Measurements from ENCODE around the gene TMTC3.

Gene TMTC3

GRCh38 chr12:88182416-88182815 lies 40.3 kb downstream of the TMTC3 start:
- Histone ChIP-seq H3K27me3 (ENCODE audit: insufficient read depth, low read length, poor library complexity) (no peaks in the 10 kb centered on the region), H3K4me2 (ENCODE audit: low read length) (no peak overlapping the region), H3K4ac (ENCODE audit: low read depth, low read length) (no peak overlapping the region), H2BK15ac (replicated peaks; ENCODE audit: low read depth) (no peak overlapping the region), H3K9ac (ENCODE audit: low read length) (no peak overlapping the region), H3K4me3 (ENCODE audit: low read length) (no peak overlapping the region), H2BK5ac (ENCODE audit: low read length) (no peak overlapping the region), H4K8ac (ENCODE audit: low read depth, low read length) (no peak overlapping the region), H3K36me3 (ENCODE audit: control insufficient read depth, insufficient read depth, low read length) (peaks cover under 1% of the 10 kb centered on the region), H3K23ac (ENCODE audit: low read length) (no peak overlapping the region), H4K5ac (ENCODE audit: low read length) (no peak overlapping the region), H2BK120ac (ENCODE audit: low read depth, low read length) (no peak overlapping the region), H3K18ac (ENCODE audit: low read length) (no peak overlapping the region), H3K79me1 (ENCODE audit: low read length) (no peaks in the 10 kb centered on the region), H3K56ac (ENCODE audit: low read length) (no peak overlapping the region), H3K79me2 (ENCODE audit: control insufficient read depth, insufficient read depth, low read length) (no peaks in the 10 kb centered on the region), H2AK5ac (ENCODE audit: low read length) (no peak overlapping the region), H3K4me1 (ENCODE audit: control insufficient read depth, low read depth, low read length) (peaks cover 3% of the 10 kb centered on the region), H3K27ac (ENCODE audit: low read depth, low read length) (no peak overlapping the region)
- DNase-seq: no peak
- no CpG with 5 or more reads among the region's 3 CpGs for WGBS (ENCODE audit: extremely low coverage, insufficient coverage, low lambda C conversion rate)

GRCh38 chr12:88184196-88184595 lies 42.1 kb downstream of the TMTC3 start:
- Histone ChIP-seq H2BK15ac (replicated peaks; ENCODE audit: low read depth) (no peak overlapping the region), H3K4ac (ENCODE audit: low read depth, low read length) (no peak overlapping the region), H4K5ac (ENCODE audit: low read length) (no peak overlapping the region), H3K27me3 (ENCODE audit: insufficient read depth, low read length, poor library complexity) (no peaks in the 10 kb centered on the region), H3K79me2 (ENCODE audit: control insufficient read depth, insufficient read depth, low read length) (no peaks in the 10 kb centered on the region), H3K9ac (ENCODE audit: low read length) (no peak overlapping the region), H3K4me2 (ENCODE audit: low read length) (no peak overlapping the region), H3K36me3 (ENCODE audit: control insufficient read depth, insufficient read depth, low read length) (no peaks in the 10 kb centered on the region), H2BK120ac (ENCODE audit: low read depth, low read length) (no peak overlapping the region), H3K79me1 (ENCODE audit: low read length) (no peaks in the 10 kb centered on the region), H3K27ac (ENCODE audit: low read depth, low read length) (peak overlapping the region; percentile 57), H3K4me1 (ENCODE audit: control insufficient read depth, low read depth, low read length) (peaks cover 3% of the 10 kb centered on the region), H3K56ac (ENCODE audit: low read length) (no peak overlapping the region), H3K4me3 (ENCODE audit: low read length) (no peak overlapping the region), H2BK5ac (ENCODE audit: low read length) (no peak overlapping the region), H3K18ac (ENCODE audit: low read length) (no peak overlapping the region), H2AK5ac (ENCODE audit: low read length) (no peak overlapping the region), H4K8ac (ENCODE audit: low read depth, low read length) (no peak overlapping the region), H3K23ac (ENCODE audit: low read length) (no peak overlapping the region)
- DNase-seq: peak; percentile 54
- WGBS (ENCODE audit: extremely low coverage, insufficient coverage, low lambda C conversion rate): no CpG with 5 or more reads among the region's 3 CpGs

- H3K23ac ChIP-seq (ENCODE audit: low read length): no peak overlapping the region
- no peak overlapping the region for H2AK5ac ChIP-seq (ENCODE audit: low read length)
- H2BK5ac ChIP-seq (ENCODE audit: low read length): no peak overlapping the region
- H4K8ac ChIP-seq (ENCODE audit: low read depth, low read length): no peak overlapping the region
- H2BK120ac ChIP-seq (ENCODE audit: low read depth, low read length): no peak overlapping the region
- H3K79me1 ChIP-seq (ENCODE audit: low read length): no peaks in the 10 kb centered on the region
- no CpG with 5 or more reads among the region's 2 CpGs for WGBS (ENCODE audit: extremely low coverage, insufficient coverage, low lambda C conversion rate)
- no peak overlapping the region for H3K9ac ChIP-seq (ENCODE audit: low read length)
- H4K5ac ChIP-seq (ENCODE audit: low read length): no peak overlapping the region
- no peaks in the 10 kb centered on the region for H3K79me2 ChIP-seq (ENCODE audit: control insufficient read depth, insufficient read depth, low read length)
- H3K27ac ChIP-seq (ENCODE audit: low read depth, low read length): no peak overlapping the region
- no peak overlapping the region for H3K4me2 ChIP-seq (ENCODE audit: low read length)
- no peak overlapping the region for H3K4ac ChIP-seq (ENCODE audit: low read depth, low read length)
- no peak overlapping the region for H3K56ac ChIP-seq (ENCODE audit: low read length)
- H2BK15ac ChIP-seq (replicated peaks; ENCODE audit: low read depth): no peak overlapping the region
- H3K18ac ChIP-seq (ENCODE audit: low read length): no peak overlapping the region
- peaks cover 3% of the 10 kb centered on the region for H3K4me1 ChIP-seq (ENCODE audit: control insufficient read depth, low read depth, low read length)
- H3K36me3 ChIP-seq (ENCODE audit: control insufficient read depth, insufficient read depth, low read length): no peaks in the 10 kb centered on the region
- no peaks in the 10 kb centered on the region for H3K27me3 ChIP-seq (ENCODE audit: insufficient read depth, low read length, poor library complexity)
- DNase-seq: no peak
- H3K4me3 ChIP-seq (ENCODE audit: low read length): no peak overlapping the region
These were observed 43.2 kb downstream of the TMTC3 start for GRCh38 chr12:88185279-88185678.

GRCh38 chr12:88185988-88186387 lies 43.9 kb downstream of the TMTC3 start:
- no peaks in the 10 kb centered on the region for H3K79me1 ChIP-seq (ENCODE audit: low read length)
- no peak for DNase-seq
- no peaks in the 10 kb centered on the region for H3K79me2 ChIP-seq (ENCODE audit: control insufficient read depth, insufficient read depth, low read length)
- no peak overlapping the region for H2BK120ac ChIP-seq (ENCODE audit: low read depth, low read length)
- no peak overlapping the region for H3K18ac ChIP-seq (ENCODE audit: low read length)
- H4K5ac ChIP-seq (ENCODE audit: low read length): no peak overlapping the region
- H3K4ac ChIP-seq (ENCODE audit: low read depth, low read length): no peak overlapping the region
- H2AK5ac ChIP-seq (ENCODE audit: low read length): no peak overlapping the region
- no peak overlapping the region for H3K56ac ChIP-seq (ENCODE audit: low read length)
- H3K4me3 ChIP-seq (ENCODE audit: low read length): no peak overlapping the region
- no peak overlapping the region for H2BK5ac ChIP-seq (ENCODE audit: low read length)
- no peak overlapping the region for H3K23ac ChIP-seq (ENCODE audit: low read length)
- H3K4me2 ChIP-seq (ENCODE audit: low read length): no peak overlapping the region
- H3K9ac ChIP-seq (ENCODE audit: low read length): no peak overlapping the region
- H3K27ac ChIP-seq (ENCODE audit: low read depth, low read length): no peak overlapping the region
- H4K8ac ChIP-seq (ENCODE audit: low read depth, low read length): no peak overlapping the region
- peaks cover 3% of the 10 kb centered on the region for H3K4me1 ChIP-seq (ENCODE audit: control insufficient read depth, low read depth, low read length)
- no peaks in the 10 kb centered on the region for H3K36me3 ChIP-seq (ENCODE audit: control insufficient read depth, insufficient read depth, low read length)
- H3K27me3 ChIP-seq (ENCODE audit: insufficient read depth, low read length, poor library complexity): no peaks in the 10 kb centered on the region
- H2BK15ac ChIP-seq (replicated peaks; ENCODE audit: low read depth): no peak overlapping the region

GRCh38 chr12:88187571-88187970 lies 45.5 kb downstream of the TMTC3 start:
- Histone ChIP-seq H2BK15ac (replicated peaks; ENCODE audit: low read depth) (no peak overlapping the region), H3K79me2 (ENCODE audit: control insufficient read depth, insufficient read depth, low read length) (no peaks in the 10 kb centered on the region), H3K56ac (ENCODE audit: low read length) (no peak overlapping the region), H3K4me2 (ENCODE audit: low read length) (no peak overlapping the region), H3K4me3 (ENCODE audit: low read length) (no peak overlapping the region), H3K23ac (ENCODE audit: low read length) (no peak overlapping the region), H2BK120ac (ENCODE audit: low read depth, low read length) (no peak overlapping the region), H4K5ac (ENCODE audit: low read length) (no peak overlapping the region), H2AK5ac (ENCODE audit: low read length) (no peak overlapping the region), H3K36me3 (ENCODE audit: control insufficient read depth, insufficient read depth, low read length) (no peaks in the 10 kb centered on the region), H3K79me1 (ENCODE audit: low read length) (no peaks in the 10 kb centered on the region), H3K4ac (ENCODE audit: low read depth, low read length) (no peak overlapping the region), H4K8ac (ENCODE audit: low read depth, low read length) (no peak overlapping the region), H2BK5ac (ENCODE audit: low read length) (no peak overlapping the region), H3K27ac (ENCODE audit: low read depth, low read length) (no peak overlapping the region), H3K4me1 (ENCODE audit: control insufficient read depth, low read depth, low read length) (no peaks in the 10 kb centered on the region), H3K27me3 (ENCODE audit: insufficient read depth, low read length, poor library complexity) (no peaks in the 10 kb centered on the region), H3K9ac (ENCODE audit: low read length) (no peak overlapping the region), H3K18ac (ENCODE audit: low read length) (no peak overlapping the region)
- no peak for DNase-seq
- WGBS (ENCODE audit: extremely low coverage, insufficient coverage, low lambda C conversion rate): no CpG with 5 or more reads among the region's 2 CpGs

- no peak overlapping the region for H2AK5ac ChIP-seq (ENCODE audit: low read length)
- H3K27ac ChIP-seq (ENCODE audit: low read depth, low read length): no peak overlapping the region
- no peaks in the 10 kb centered on the region for H3K79me1 ChIP-seq (ENCODE audit: low read length)
- no peak overlapping the region for H3K4me3 ChIP-seq (ENCODE audit: low read length)
- H3K23ac ChIP-seq (ENCODE audit: low read length): no peak overlapping the region
- no peak overlapping the region for H3K4ac ChIP-seq (ENCODE audit: low read depth, low read length)
- DNase-seq: no peak
- no peak overlapping the region for H2BK5ac ChIP-seq (ENCODE audit: low read length)
- no peaks in the 10 kb centered on the region for H3K4me1 ChIP-seq (ENCODE audit: control insufficient read depth, low read depth, low read length)
- no peak overlapping the region for H3K4me2 ChIP-seq (ENCODE audit: low read length)
- no peak overlapping the region for H2BK15ac ChIP-seq (replicated peaks; ENCODE audit: low read depth)
- no peak overlapping the region for H4K5ac ChIP-seq (ENCODE audit: low read length)
- no peaks in the 10 kb centered on the region for H3K27me3 ChIP-seq (ENCODE audit: insufficient read depth, low read length, poor library complexity)
- H2BK120ac ChIP-seq (ENCODE audit: low read depth, low read length): no peak overlapping the region
- no peak overlapping the region for H4K8ac ChIP-seq (ENCODE audit: low read depth, low read length)
- H3K79me2 ChIP-seq (ENCODE audit: control insufficient read depth, insufficient read depth, low read length): no peaks in the 10 kb centered on the region
- no CpG with 5 or more reads among the region's 1 CpG for WGBS (ENCODE audit: extremely low coverage, insufficient coverage, low lambda C conversion rate)
- no peak overlapping the region for H3K18ac ChIP-seq (ENCODE audit: low read length)
- no peak overlapping the region for H3K56ac ChIP-seq (ENCODE audit: low read length)
- H3K9ac ChIP-seq (ENCODE audit: low read length): no peak overlapping the region
- H3K36me3 ChIP-seq (ENCODE audit: control insufficient read depth, insufficient read depth, low read length): no peaks in the 10 kb centered on the region
These were observed 46.1 kb downstream of the TMTC3 start for GRCh38 chr12:88188180-88188579.

Measured in mesendoderm (in vitro differentiated cells).